HG03196 (cell line): ENCODE measurements around the gene PLXND1.
A peak's percentile ranks its signal among the peaks of the same experiment; 100 is the strongest.

Experiments
- ATAC-seq: cut with Tn5 transposase; IDR thresholded peaks from one replicate; pipeline ENCODE4 v1.9.1; 2021; ENCODE audit not compliant: unreplicated experiment

PLXND1 gene

DNA sequence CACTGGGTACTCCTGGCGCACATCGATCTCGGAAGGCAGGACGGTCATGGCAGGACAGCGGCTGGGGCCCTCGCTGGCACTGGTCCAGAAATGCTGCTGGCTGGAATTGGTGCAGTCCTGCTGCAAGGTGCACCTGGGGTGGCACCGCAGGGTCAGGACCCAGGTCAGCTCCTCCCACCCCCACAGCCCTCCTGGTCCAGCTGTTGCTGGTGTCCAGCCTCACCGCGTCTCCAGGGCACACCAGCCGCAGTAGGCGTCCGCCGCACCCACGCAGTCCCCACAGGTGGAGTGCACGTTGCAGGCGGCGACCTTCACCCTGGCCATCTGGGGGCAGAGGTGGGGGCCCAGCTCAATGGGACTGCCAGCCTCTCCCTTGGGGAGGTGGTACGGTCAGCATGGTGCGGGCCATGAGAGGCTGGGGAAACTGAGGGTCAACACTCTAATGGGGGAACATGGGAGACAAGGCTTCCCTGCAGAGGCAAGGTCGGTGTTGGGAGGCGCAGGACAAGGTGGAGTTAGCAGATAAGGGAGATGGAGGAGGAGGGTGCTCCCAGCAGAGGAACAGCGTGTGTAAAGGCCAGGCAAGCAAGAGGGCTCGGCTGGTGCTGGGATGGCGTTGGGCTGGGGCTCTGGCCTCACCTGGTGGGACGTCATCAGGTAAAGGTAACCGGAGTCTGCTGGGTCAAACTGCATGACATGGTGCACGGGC lies 20.4 kb downstream of the PLXND1 start:
- no peak for ATAC-seq

DNA sequence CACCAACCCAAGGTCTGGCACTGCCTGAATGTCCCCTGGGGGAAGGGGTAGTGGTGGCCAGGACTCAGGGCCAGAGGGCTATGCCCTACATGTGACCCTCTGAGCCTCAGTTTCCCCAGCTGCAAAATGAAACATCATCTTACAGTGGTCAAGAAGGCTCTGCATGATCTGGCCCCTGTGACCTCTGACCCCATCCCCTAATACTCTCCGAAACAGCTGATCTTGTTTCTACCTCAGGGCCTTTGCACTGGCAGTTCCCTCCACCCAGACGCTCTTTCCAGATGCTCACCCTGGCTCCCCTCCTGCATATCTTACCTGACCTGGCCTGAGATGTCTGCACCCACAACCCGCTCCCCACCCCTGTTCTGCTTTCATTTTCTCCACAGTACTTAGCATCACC lies 21.8 kb downstream of the PLXND1 start:
- no peak for ATAC-seq

DNA sequence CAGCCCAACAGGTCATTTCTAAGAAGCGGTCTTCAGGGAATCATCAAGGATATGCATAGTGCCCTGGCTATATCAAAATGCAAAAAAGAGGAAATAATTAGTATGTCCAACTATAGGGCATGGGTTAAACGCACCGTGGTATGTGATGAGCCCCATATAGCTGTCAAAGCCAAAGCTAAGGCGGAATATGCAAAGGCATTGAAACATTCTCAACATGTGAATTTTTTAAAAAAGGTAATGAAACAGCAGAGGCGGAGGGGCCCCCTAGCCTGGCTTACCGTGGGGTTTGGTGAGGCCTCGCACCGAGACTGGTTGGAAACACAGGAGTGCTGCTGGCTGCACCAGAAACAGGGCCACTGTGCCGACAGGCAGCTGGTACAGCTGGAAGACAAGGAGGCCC lies 23.2 kb downstream of the PLXND1 start:
- no peak for ATAC-seq

DNA sequence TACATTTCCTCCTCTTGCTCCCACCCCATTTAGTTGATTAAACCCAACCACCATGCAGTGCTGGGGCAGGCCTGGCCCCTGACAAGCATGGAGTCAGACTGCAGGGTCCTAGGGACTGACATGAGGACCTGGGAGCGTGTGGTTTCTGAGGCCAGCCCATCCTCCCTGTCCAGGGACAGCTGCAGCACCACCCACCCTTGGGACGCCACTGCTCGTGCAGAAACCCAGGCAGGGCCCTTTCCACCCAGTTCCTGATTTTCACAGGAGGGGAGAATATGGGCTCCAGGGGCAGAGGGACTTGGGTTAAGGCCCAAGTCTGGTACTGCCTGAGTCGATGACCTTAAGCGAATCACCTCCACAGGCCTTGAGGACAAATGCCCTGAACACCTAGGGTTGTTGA lies 23.7 kb downstream of the PLXND1 start:
- no peak for ATAC-seq

DNA sequence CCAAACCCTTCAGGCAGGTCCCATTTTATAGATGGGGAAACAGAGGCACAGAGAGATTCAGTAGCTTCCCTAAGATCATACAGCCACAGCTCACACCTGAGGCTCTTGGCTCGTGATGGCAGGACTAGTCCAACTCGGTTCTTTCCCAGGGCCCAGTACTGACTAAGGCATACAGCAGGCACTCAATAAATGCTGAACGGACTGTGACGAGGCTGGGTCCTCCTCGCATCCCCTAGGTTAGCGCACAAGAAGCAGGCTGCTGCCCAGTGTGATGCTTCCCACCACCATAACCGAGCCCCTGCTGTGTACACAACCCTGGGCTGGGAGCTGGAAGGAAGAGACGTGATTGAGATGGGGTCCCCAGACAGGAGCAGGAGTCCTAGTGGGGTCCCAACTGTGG lies 24.9 kb downstream of the PLXND1 start:
- no peak for ATAC-seq

DNA sequence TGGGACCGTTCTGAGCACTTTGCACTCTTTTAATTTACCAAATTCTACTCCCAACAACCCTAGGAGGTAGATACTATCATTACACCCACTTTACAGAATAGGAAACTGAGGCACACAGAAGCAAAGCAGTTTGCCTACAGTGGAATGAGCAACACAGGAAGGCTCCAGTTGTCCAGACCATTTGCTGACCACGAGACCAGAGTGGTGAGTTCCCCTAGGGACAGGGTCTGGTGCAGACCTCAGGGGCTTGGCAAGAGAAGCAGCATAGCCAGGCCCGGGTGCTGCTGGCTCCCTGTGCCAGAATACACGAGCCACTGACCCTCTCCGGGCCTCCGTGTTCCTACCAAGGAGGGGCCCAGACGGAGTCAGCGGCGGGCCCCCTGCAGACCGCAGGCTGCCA lies 26.5 kb downstream of the PLXND1 start:
- no peak for ATAC-seq

DNA sequence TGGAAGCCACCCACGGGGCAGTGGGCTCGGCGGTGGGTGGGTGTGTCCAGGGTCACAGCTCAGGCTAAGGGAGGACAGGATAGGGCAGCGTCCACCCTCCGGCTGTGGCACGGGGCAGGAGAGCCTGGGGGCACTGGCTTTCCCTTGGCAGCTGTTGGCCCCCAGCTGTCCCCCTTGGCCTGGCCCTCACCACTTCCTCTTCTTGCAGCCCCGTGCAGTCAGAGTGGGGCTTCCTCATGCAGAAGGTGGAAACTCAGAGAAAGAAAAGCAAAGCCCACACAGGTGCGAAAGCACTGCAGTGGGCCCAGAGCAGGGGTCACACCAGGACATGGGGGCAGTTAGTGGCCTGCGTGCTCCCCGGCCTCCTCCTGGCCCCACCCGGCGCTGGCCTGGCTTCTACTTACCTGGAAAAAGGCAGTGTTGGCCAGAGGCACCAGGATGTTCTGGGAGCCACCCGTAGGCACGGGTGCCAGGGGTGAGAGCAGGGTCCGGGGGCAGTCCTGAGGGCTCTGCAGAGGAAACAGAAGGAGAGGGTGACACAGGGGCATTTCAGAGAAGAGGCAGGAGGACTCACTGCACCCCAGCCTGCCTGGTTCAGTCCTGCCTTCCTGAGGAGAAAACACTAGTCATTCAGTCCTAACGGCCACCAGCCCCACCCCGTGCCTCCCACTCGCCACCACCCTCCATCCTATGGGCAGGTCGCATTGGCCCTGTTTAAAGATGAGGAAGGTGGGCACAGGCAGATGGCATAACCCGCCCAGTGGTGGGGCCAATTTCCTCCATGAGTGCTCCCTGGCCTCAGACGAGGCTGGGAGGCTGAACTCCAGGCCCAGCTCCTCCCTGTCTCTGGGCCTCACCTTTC lies 28.3 kb downstream of the PLXND1 start:
- no peak for ATAC-seq

DNA sequence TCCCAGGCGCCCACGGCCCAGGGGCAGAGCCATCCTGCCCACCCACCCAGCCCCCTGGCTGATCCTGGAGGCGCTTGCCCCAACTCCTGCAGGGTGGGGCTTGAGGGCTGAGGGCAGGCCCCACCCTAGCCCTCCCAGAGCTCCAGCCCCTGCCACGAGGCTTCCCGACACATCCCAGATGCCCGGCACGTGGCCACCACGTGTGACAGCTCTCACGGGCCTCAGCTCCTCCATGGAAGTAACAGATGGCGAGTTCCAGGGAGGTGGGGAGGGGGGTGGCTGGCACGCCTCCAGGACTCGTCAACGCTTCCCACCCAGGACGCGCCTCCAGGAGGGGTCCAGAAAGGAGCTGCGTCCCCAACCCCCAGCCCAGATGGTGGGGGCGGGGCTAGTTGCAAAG lies 29.1 kb downstream of the PLXND1 start:
- ATAC-seq = no peak

DNA sequence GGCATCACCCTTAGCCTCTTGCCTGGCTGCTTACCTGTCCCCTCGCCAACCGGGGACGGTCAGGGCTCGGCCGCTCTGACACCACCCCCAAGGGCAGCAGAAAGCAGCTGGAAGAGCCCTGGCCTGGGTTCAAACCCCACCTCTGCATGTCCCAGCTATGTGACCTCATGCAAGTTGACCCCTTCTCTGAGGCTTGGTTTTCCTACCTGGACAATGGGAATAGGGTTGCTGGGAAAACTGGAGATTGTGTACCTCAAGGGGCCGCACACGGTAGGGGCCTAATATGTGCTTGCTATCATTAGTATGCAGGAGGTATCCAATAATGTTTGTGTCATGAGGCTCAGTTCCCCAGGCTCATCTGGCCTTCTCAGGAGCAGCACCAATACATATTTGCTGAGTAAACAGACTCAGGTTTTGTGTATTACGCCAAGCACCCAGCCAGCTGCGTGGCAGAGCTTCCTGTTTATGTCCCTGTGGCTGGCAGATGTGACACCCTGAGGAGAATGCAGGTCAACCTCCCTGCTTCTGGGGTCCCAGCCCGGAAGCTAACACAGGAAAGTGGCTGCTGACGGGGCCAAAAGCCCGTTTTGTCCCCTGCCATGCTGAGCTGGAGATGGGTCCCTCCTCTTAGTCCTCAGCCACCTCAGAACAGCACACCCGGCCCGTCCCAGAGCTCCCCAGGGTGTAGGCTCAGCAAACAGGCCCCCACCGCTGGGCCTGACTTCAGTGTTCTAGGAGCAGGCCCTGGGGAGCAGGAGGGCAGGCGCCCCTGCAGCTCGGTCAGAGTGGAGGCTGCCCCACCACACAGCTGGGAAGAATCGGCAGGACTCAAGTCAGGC lies 29.7 kb downstream of the PLXND1 start:
- peak; percentile 51 for ATAC-seq

DNA sequence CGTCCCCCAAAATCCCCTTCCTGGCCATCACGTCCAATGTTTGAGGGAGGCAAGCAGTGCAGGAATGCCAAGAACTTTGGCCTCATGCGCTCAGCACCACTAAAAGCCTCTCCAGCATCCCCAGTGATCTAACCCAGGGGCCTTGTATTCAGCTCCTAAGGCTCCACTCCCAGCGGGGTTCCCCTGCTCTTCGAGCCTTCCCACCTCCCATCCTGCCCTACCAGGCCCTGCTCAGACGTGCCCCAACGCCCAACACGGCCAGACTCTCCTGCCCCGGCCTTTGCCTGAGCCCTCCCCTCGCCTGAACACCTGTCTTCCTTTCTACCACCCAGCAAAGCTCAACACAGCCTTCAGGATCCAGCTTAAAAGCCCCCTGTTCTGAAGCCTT lies 30.5 kb downstream of the PLXND1 start:
- ATAC-seq = no peak

DNA sequence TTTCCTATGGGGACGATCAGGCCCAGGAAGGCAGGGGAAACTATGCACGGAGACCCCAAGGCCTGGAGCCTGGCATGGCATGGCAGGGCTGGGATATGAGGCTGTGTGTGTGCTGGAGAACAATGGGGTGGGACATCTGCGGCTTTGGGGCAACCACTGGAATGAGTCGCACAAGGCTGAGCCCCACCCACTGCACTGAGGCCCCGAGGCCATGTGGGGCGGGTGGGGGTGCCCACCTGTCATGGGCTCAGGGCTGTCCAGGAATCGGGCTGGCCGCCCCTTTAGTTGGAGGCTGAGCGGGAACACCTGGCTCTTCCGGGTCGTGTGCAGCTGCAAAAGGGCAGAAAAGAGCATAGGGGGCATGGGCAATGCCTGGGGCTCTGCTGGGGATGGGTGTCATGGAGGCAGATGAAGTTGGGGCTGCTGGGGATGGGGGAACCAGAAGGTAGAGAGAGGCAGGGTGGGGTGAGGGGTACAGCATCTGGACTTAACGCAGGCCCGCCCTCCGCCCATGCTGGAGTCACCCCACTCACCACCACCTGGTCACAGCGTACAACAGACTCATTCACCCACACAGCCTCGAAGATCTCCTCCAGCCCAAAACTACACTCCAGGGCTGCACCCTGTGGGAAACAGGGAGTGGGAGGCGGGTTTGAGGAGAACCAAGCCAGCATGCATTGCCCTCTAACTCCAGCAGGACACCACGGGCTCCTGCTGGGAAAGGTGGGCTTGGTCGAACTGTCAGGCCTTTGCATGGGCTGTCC lies 31.1 kb downstream of the PLXND1 start:
- ATAC-seq = no peak

DNA sequence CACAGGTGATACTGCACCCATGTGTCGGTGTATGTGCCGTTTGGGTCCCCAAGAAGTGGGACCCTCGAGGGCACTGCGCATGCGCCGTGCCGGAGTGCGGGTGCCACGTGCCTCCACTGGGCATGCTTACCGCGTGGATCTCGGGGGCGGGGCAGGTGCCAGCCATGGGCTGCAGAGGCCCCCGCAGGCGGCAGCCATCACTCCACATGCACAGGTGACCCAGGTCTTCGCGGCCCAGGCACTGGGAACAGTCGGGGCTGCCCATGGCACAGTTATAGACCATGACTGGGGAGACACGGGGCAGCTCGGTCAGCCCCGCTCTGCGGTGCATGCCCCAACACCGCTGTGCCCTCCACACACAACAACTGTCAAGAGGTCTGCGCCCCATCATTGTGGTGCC lies 32.3 kb downstream of the PLXND1 start:
- no peak for ATAC-seq

DNA sequence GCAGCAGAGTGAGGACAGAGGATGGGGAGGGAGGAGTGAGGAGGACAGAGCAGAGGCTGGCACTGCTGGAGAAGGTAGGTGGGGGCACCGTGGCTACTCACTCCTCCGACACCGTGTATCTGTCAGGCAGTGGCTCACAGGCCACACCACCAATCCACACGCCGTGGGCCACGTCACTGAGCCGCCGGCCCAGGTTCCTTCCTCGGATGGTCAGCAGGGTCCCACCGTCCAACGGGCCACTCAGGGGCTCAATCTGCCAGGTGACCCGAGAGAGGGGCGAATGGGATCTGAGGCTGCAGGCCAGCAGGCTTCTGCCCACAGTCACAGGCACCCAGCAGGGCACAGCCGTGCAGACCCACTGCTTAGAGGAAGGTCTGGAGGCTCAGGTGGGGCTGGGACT lies 33.0 kb downstream of the PLXND1 start:
- no peak for ATAC-seq

DNA sequence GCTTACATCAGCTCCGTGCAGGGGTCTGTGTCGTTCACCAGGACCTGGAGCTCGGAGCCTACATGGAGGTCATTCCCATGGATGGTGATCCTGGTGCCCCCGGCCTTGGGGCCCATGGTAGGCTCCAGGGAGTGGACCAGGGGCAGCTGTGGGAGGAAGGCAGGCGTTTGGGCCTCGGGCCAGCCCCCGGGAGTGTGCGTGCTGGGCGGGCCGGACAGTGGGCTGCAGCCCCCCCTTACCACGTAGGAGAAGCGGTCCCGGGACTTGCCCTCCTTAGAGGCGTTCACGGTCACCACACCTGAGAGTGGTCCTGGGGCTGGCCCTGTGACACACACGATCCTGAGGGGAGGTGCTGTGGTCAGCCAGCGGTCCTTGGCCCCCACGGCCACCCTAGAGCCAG lies 33.9 kb downstream of the PLXND1 start:
- ATAC-seq = no peak

DNA sequence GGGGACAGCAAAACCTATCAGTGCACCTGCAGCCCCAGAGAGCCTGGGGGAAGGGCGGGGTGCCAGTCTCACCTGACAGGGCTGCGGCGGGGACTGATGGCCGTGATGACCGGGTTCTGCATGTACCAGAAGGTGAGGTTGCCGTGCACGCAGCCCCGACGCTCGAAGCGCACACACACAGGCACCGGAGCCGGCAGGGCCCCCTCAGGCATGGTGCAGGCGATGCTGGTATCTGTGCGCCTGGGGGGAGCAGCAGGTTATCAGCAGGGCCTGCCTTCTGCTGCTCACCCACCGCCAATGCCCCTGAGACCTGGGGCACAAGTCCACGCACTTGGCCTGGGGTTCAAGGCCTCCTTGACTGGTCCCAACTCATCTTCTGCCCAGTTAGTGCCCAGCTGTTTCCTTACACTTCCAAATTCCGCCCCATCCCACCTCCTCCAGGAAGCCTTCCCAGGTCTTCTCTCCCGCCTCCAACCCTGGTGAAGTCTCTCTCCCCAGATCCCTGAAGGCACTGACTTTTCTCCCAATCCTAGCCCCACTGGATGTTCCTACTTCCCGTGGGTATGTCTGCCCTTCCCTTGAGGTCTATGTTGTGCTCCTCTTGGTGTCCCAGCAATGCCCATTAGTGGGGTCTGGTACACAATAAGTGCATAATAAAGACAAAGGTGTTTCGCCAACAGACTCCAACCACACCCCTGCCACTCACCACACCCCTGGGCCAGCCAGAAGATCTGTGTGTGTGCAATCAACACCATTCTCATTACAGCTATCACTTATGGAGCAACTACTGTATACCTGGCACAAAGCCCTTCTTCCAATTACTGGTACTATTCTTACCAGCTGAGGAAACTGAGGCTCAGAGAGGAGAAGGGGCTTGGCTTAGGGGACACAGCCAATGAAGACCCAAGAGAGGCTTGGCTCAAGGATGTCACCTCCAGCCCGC lies 34.6 kb downstream of the PLXND1 start:
- no peak for ATAC-seq

DNA sequence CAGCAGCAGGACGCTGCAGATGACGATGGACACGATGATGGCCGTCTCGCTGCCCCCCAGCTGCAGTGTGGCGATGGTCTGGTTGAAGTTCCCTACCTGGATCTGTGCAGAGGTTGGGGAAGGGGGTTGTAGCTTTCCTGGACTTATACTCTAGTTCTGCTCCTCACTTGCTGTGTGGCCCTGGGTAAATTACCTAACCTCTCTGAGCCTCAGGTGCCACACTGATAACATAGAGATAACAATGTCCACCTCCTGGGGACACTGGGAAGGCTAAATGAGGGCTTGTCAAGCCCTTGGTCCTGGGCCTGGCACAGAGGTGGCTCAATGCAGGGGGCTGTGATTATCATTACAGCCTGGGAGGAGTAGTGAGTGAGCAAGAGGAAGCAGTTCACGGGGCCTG lies 36.6 kb downstream of the PLXND1 start:
- no peak for ATAC-seq

DNA sequence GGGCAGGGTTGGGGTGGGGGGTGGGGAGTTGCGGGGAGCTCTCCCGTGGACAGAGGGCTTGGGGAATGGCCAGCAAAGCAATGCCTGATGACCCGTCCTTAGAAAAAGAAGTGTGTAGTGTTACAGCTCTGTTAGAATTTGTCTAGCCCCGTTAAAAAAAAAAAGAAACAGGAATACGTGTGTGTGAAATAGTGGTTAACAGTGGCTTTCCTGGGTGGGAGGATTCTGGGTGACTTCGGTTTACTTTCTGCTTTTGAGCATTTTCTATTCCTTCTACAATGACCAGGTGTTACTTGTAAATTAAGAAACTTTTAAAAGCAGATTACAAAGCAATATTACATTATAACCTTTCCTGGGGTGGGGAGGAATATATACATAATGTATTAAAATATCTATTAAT lies 38.5 kb downstream of the PLXND1 start:
- no peak for ATAC-seq

DNA sequence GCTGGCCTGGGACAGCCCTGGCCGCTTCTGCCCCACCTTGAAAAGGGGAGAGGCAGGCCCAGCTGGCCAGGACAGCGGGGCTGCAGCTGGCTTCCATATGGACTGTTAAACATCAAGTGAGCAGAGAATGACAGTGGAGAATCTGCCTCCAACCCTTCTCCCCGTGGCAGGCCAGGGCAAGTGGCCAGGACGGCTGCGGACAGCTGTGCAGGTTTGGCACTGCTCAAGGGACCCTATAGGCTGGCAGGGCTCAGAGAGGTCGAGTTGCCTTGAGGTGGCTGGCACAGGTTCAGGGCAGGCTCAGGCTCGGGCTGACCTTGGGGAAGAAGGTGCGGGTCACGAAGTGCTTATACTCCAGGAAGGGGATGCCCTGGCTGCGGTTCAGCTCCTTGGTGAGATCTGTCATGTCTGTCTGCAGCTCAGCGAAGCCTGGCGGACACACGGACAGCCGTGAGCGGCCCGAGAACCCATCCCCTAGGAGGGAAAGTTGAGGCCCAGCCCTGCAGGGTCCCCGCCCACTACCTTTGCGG lies 39.2 kb downstream of the PLXND1 start:
- no peak for ATAC-seq

DNA sequence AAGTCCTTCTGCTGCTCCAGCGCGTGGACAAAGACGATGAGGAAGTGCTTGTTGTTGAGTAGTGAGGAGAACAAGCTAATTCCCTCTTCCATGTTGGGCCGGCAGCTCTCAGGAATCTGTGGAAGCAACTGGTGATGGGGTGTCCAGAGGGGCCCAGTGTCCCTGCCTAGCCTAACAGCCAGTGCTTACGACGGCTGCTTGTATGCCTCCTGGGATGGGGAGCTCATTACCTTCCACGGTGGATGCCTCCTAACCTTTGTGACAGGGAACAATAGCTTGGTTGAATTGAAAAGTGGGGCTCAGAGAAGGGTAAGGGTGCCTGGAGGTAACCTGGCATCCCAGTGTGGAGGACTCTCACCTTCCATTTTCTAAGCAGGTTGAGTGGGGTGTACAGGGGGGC lies 40.6 kb downstream of the PLXND1 start:
- ATAC-seq = no peak
